H9 (cell line): Measurements from ENCODE around the gene SEMA5A. TPM values are rescaled to one million over a fixed set of nuclear protein-coding genes. Genes with fewer than 3 reads are reported as not detected.
A peak's percentile ranks its signal among the peaks of the same experiment; 100 is the strongest.

Experiments
- DNase-seq: peaks from one replicate; pipeline ENCODE4 v3.0.0-alpha.2; 2017
- H2AFZ ChIP-seq: one replicate; pipeline ENCODE4 v1.6.1; 2013; ENCODE audit warnings: mild to moderate bottlenecking, low read length, control low read depth, moderate library complexity
- H2AK5ac ChIP-seq: 2 replicates; pipeline ENCODE4 v1.6.1; 2013; ENCODE audit warnings: low read length, control low read depth, mixed read lengths; ENCODE audit not compliant: insufficient read length
- H2BK120ac ChIP-seq: one replicate; pipeline ENCODE4 v1.6.1; 2013; ENCODE audit warnings: low read depth, mild to moderate bottlenecking, low read length, control low read depth, inconsistent platforms; ENCODE audit not compliant: poor library complexity, severe bottlenecking
- H2BK12ac ChIP-seq: 2 replicates; pipeline ENCODE4 v1.6.1; 2013; ENCODE audit warnings: low read length, control low read depth, mixed read lengths, low read depth; ENCODE audit not compliant: insufficient read length
- H2BK15ac ChIP-seq: 2 replicates; pipeline ENCODE4 v1.6.1; 2013; ENCODE audit warnings: low read depth, low read length, control low read depth
- H2BK20ac ChIP-seq: one replicate; pipeline ENCODE4 v1.6.1; 2013; ENCODE audit warnings: low read depth, mild to moderate bottlenecking, low read length, control low read depth, inconsistent platforms; ENCODE audit not compliant: poor library complexity, severe bottlenecking
- H2BK5ac ChIP-seq: 2 replicates; pipeline ENCODE4 v1.6.1; 2013; ENCODE audit warnings: low read length, control low read depth, mixed read lengths; ENCODE audit not compliant: insufficient read length
- H3K14ac ChIP-seq: 2 replicates; pipeline ENCODE4 v1.6.1; 2013; ENCODE audit warnings: low read length, control low read depth; ENCODE audit not compliant: insufficient read depth
- H3K18ac ChIP-seq: 2 replicates; pipeline ENCODE4 v1.6.1; 2013; ENCODE audit warnings: low read depth, mild to moderate bottlenecking, mixed read lengths, low read length, control low read depth; ENCODE audit not compliant: insufficient read length
- H3K23ac ChIP-seq: 2 replicates; pipeline ENCODE4 v1.6.1; 2013; ENCODE audit warnings: low read length, control low read depth, mixed read lengths, low read depth; ENCODE audit not compliant: insufficient read length
- H3K23me2 ChIP-seq: 2 replicates; pipeline ENCODE4 v1.6.1; 2013; ENCODE audit warnings: low read depth, mild to moderate bottlenecking, mixed read lengths, low read length, control low read depth; ENCODE audit not compliant: insufficient read length, poor library complexity, severe bottlenecking
- H3K27ac ChIP-seq: 2 replicates; pipeline ENCODE4 v1.5.1; 2013; ENCODE audit warnings: low read length, control low read depth, mixed read lengths, low read depth; ENCODE audit not compliant: insufficient read length
- H3K27me3 ChIP-seq: 2 replicates; pipeline ENCODE4 v1.6.1; 2013; ENCODE audit warnings: low read length, control low read depth, inconsistent platforms; ENCODE audit not compliant: insufficient read depth
- H3K4ac ChIP-seq: 2 replicates; pipeline ENCODE4 v1.6.1; 2013; ENCODE audit warnings: low read depth, mild to moderate bottlenecking, control low read depth, inconsistent platforms, low read length, moderate library complexity
- H3K4me1 ChIP-seq: 2 replicates; pipeline ENCODE4 v1.6.1; 2013; ENCODE audit warnings: low read length, control low read depth, inconsistent platforms; ENCODE audit not compliant: insufficient read depth
- H3K4me2 ChIP-seq: 2 replicates; pipeline ENCODE4 v1.6.1; 2013; ENCODE audit warnings: low read length, control low read depth, mixed read lengths; ENCODE audit not compliant: insufficient read length, insufficient read depth
- H3K56ac ChIP-seq: 2 replicates; pipeline ENCODE4 v1.6.1; 2013; ENCODE audit warnings: low read depth, mild to moderate bottlenecking, mixed read lengths, low read length, control low read depth; ENCODE audit not compliant: insufficient read length
- H3K79me1 ChIP-seq: 2 replicates; pipeline ENCODE4 v1.6.1; 2013; ENCODE audit warnings: low read depth, mild to moderate bottlenecking, moderate library complexity, low read length, control low read depth, inconsistent platforms; ENCODE audit not compliant: insufficient read depth, poor library complexity, severe bottlenecking
- H3K79me2 ChIP-seq: 2 replicates; pipeline ENCODE4 v1.6.1; 2013; ENCODE audit warnings: low read length, control low read depth, inconsistent platforms; ENCODE audit not compliant: insufficient read depth
- H3K9ac ChIP-seq: 2 replicates; pipeline ENCODE4 v1.6.1; 2013; ENCODE audit warnings: low read length, control low read depth, mixed read lengths; ENCODE audit not compliant: insufficient read length; ENCODE audit errors: extremely low read depth
- H3K9me3 ChIP-seq: one replicate; pipeline ENCODE4 v1.6.1; 2013; ENCODE audit warnings: low read depth, low read length, inconsistent platforms; ENCODE audit not compliant: control insufficient read depth
- H3T11ph ChIP-seq: one replicate; pipeline ENCODE4 v1.6.1; 2013; ENCODE audit warnings: mild to moderate bottlenecking, low read length, control low read depth, inconsistent platforms
- H4K20me1 ChIP-seq: one replicate; pipeline ENCODE4 v1.6.1; 2013; ENCODE audit not compliant: control insufficient read depth, insufficient read length, insufficient read depth
- H4K5ac ChIP-seq: 2 replicates; pipeline ENCODE4 v1.6.1; 2013; ENCODE audit warnings: low read depth, mild to moderate bottlenecking, mixed read lengths, low read length, control low read depth; ENCODE audit not compliant: insufficient read length
- H4K8ac ChIP-seq: replicated peaks from 2 replicates; pipeline ENCODE4 v1.6.1; 2013; ENCODE audit warnings: low read length, control low read depth, mixed read lengths, low read depth; ENCODE audit not compliant: insufficient read length
- H4K91ac ChIP-seq: 2 replicates; pipeline ENCODE4 v1.6.1; 2013; ENCODE audit warnings: low read depth, mild to moderate bottlenecking, moderate library complexity, mixed read lengths, low read length, control low read depth; ENCODE audit not compliant: insufficient read length
- H3K27ac Mint-ChIP-seq, 3 experiments: 2 replicates in 2 of 3; 3 replicates in 1 of 3; pipeline ENCODE4 v1.8.0; 2020 to 2021; ENCODE audit warnings: mixed read lengths in 3 of 3, mild to moderate bottlenecking in 1 of 3, moderate library complexity in 1 of 3
- H3K27me3 Mint-ChIP-seq: 2 replicates; pipeline ENCODE4 v1.8.0; 2021; ENCODE audit warnings: low read depth, mild to moderate bottlenecking, moderate library complexity, mixed read lengths
- H3K36me3 Mint-ChIP-seq, 3 experiments: 2 replicates in 2 of 3; 3 replicates in 1 of 3; pipeline ENCODE4 v1.8.0; 2020 to 2021; ENCODE audit warnings: low read depth in 3 of 3, mixed read lengths in 3 of 3; ENCODE audit not compliant: insufficient read depth in 1 of 3
- H3K4me1 Mint-ChIP-seq, 2 experiments: 2 replicates each; pipeline ENCODE4 v1.8.0; 2020; ENCODE audit warnings: mixed read lengths in 2 of 2
- H3K4me3 Mint-ChIP-seq, 2 experiments: 2 replicates in 1 of 2; 3 replicates in 1 of 2; pipeline ENCODE4 v1.8.0; 2020 to 2021; ENCODE audit warnings: mild to moderate bottlenecking in 2 of 2, mixed read lengths in 2 of 2, moderate library complexity in 1 of 2
- H3K9me3 Mint-ChIP-seq, 2 experiments: 2 replicates in 1 of 2; 3 replicates in 1 of 2; pipeline ENCODE4 v1.8.0; 2020; ENCODE audit warnings: mild to moderate bottlenecking in 2 of 2, mixed read lengths in 2 of 2, moderate library complexity in 1 of 2
- CTCF ChIP-seq: fragments of 200-600 bp; sonication (generic); conservative IDR thresholded peaks from 3 replicates; pipeline ENCODE4 v1.8.0; 2021; ENCODE audit warnings: antibody characterized with exemption, mild to moderate bottlenecking
- WGBS: extraction: QIAGEN DNeasy Blood & Tissue Kit; methylation state at CpG from one replicate; pipeline ENCODE4 v1.1.7; 2013; ENCODE audit warnings: missing lambda C conversion rate, low lambda C conversion rate, mixed read lengths; ENCODE audit not compliant: insufficient read length; ENCODE audit errors: extremely low coverage; 5-methylcytosine and 5-hydroxymethylcytosine counted together
- total RNA-seq: library from RNA; stranded (reverse); gene quantifications from 2 replicates; pipeline ENCODE4 v1.2.1, GENCODE V29; 2021

SEMA5A gene
- total RNA-seq, 1 experiment from 2014 or later = 4.3 TPM

- Histone ChIP-seq H3K4ac (no peak overlapping the region), H4K5ac (no peak overlapping the region), H3K79me2 (no peaks in the 10 kb centered on the region), H3K9ac (no peak overlapping the region), H3K23me2 (no peaks in the 10 kb centered on the region), H3K14ac (no peak overlapping the region), H2BK15ac (no peak overlapping the region), H3T11ph (no peak overlapping the region), H3K4me1 (no peaks in the 10 kb centered on the region), H3K27me3 (no peaks in the 10 kb centered on the region), H4K8ac (no peak overlapping the region), H2BK20ac (no peak overlapping the region), H2BK5ac (no peak overlapping the region), H3K27ac (no peak overlapping the region), H3K79me1 (no peaks in the 10 kb centered on the region), H4K20me1 (no peaks in the 10 kb centered on the region), H3K18ac (no peak overlapping the region), H3K23ac (no peak overlapping the region), H4K91ac (no peak overlapping the region), H2AK5ac (no peak overlapping the region), H3K56ac (no peak overlapping the region), H2AFZ (no peak overlapping the region), H2BK12ac (no peak overlapping the region), H3K4me2 (no peak overlapping the region), H3K9me3 (no peaks in the 10 kb centered on the region), H2BK120ac (no peak overlapping the region)
- Mint-ChIP-seq H3K36me3 (no peaks in the 10 kb centered on the region), H3K4me3 (no peak overlapping the region), H3K4me1 (peaks cover 4 to 6% of the 10 kb centered on the region in 2 experiments; a peak in 2 of 4 replicates), H3K9me3 (no peaks in the 10 kb centered on the region), H3K27ac (peak overlapping the region in 2 of 3 experiments; percentile 79 to 82; a peak in 2 of 7 replicates), H3K27me3 (no peaks in the 10 kb centered on the region)
- TF ChIP-seq CTCF = no peak
- no peak for DNase-seq
- no CpG with 5 or more reads among the region's 4 CpGs for WGBS
Observed at GRCh38 chr5:9468060-9468388, 77.9 kb downstream of the SEMA5A start.
